Inferior parietal cortex (tissue), 1 donor: ENCODE measurements around the gene NEBL.

Source experiments
- DNase-seq: peaks from one replicate; pipeline ENCODE4 v3.0.0-alpha.2; 2016; ENCODE audit errors: extremely low spot score

Gene NEBL

GRCh38 chr10:20778008-20778757 lies 118.9 kb downstream of the NEBL start:
- no peak for DNase-seq

GRCh38 chr10:20776384-20777118 lies 120.6 kb downstream of the NEBL start:
- no peak for DNase-seq

GRCh38 chr10:20771051-20771450 lies 126.1 kb downstream of the NEBL start:
- DNase-seq: no peak

GRCh38 chr10:20769481-20769880 lies 127.6 kb downstream of the NEBL start:
- DNase-seq: no peak

- DNase-seq: peak; percentile 55
Observed at GRCh38 chr10:20768843-20769242, 128.3 kb downstream of the NEBL start.

GRCh38 chr10:20767028-20767427 lies 130.1 kb downstream of the NEBL start:
- DNase-seq: no peak

GRCh38 chr10:20765066-20765465 lies 132.0 kb downstream of the NEBL start:
- DNase-seq: no peak

GRCh38 chr10:20760460-20760859 lies 136.7 kb downstream of the NEBL start:
- peak; percentile 50 for DNase-seq

- no peak for DNase-seq
Observed at GRCh38 chr10:20748551-20748950, 148.6 kb downstream of the NEBL start.

GRCh38 chr10:20747782-20748181 lies 149.3 kb downstream of the NEBL start:
- DNase-seq: peak; percentile 34

GRCh38 chr10:20746856-20747255 lies 150.3 kb downstream of the NEBL start:
- no peak for DNase-seq

- DNase-seq: no peak
Observed at GRCh38 chr10:20745556-20746375, 151.3 kb downstream of the NEBL start.

GRCh38 chr10:20744821-20745220 lies 152.3 kb downstream of the NEBL start:
- DNase-seq: no peak

- no peak for DNase-seq
Observed at GRCh38 chr10:20743942-20744341, 153.2 kb downstream of the NEBL start.

- DNase-seq: no peak
Observed at GRCh38 chr10:20742737-20743541, 154.2 kb downstream of the NEBL start.

GRCh38 chr10:20740120-20740519 lies 157.0 kb downstream of the NEBL start:
- DNase-seq: no peak

GRCh38 chr10:20737107-20737506 lies 160.0 kb downstream of the NEBL start:
- no peak for DNase-seq
